IMR-90 (cell line): Measurements from ENCODE around the gene NCOA7. TPM values are rescaled to one million over a fixed set of nuclear protein-coding genes. Genes with fewer than 3 reads are reported as not detected.

Experiments used
- ATAC-seq: fragments of 200-7000 bp; cut with Tn5 transposase; 2 replicates; pipeline ENCODE4 v1.9.1; 2020; ENCODE audit warnings: low read depth, mild to moderate bottlenecking, moderate library complexity
- BruUV-seq: library from RNA; stranded (reverse); fragments of 400-500 nt; replicated peaks from 2 replicates; lab custom pipeline; 2021; lab: Mats Ljungman, UMichigan
- CTCF ChIA-PET: fragments of 300-600 bp; formaldehyde crosslinking; extraction: SDS; loops from one replicate; lab custom pipeline; 2021; ENCODE audit warnings: antibody characterized with exemption; lab: Yijun Ruan, JAX
- POLR2A ChIA-PET: fragments of 300-600 bp; sonication (Branson Sonifier 250); formaldehyde crosslinking; loops from one replicate; lab custom pipeline; 2022; ENCODE audit warnings: antibody characterized with exemption; ENCODE audit not compliant: unreplicated experiment; lab: Charles Lee
- DNase-seq: peaks from one replicate; pipeline ENCODE4 v3.0.0; 2013
- H2AFZ ChIP-seq: replicated peaks from 2 replicates; pipeline ENCODE3; 2013; ENCODE audit warnings: low read length, mild to moderate bottlenecking; ENCODE audit not compliant: poor library complexity
- H2AK5ac ChIP-seq: 2 replicates; pipeline ENCODE4 v1.6.1; 2013; ENCODE audit warnings: low read depth, low read length, inconsistent platforms
- H2AK9ac ChIP-seq: replicated peaks from 2 replicates; pipeline ENCODE3; 2013; ENCODE audit warnings: mild to moderate bottlenecking, low read depth, low read length, moderate library complexity; ENCODE audit not compliant: poor library complexity
- H2BK120ac ChIP-seq: 2 replicates; pipeline ENCODE4 v1.6.1; 2013; ENCODE audit warnings: low read depth, low read length, inconsistent platforms
- H2BK15ac ChIP-seq: 3 replicates; pipeline ENCODE4 v1.6.1; 2013; ENCODE audit warnings: low read depth, low read length, inconsistent platforms
- H2BK20ac ChIP-seq: 2 replicates; pipeline ENCODE4 v1.6.1; 2013; ENCODE audit warnings: low read depth, mild to moderate bottlenecking, inconsistent platforms, low read length, moderate library complexity
- H2BK5ac ChIP-seq: 2 replicates; pipeline ENCODE4 v1.6.1; 2013; ENCODE audit warnings: mild to moderate bottlenecking, low read depth, low read length, inconsistent platforms; ENCODE audit not compliant: poor library complexity, severe bottlenecking
- H3K14ac ChIP-seq: replicated peaks from 2 replicates; pipeline ENCODE4 v1.6.1; 2013; ENCODE audit warnings: low read depth, low read length, inconsistent platforms
- H3K18ac ChIP-seq: 2 replicates; pipeline ENCODE4 v1.6.1; 2013; ENCODE audit warnings: low read depth, low read length, control low read depth
- H3K23ac ChIP-seq: 2 replicates; pipeline ENCODE4 v1.6.1; 2013; ENCODE audit warnings: low read depth, low read length, inconsistent platforms
- H3K27ac ChIP-seq: 2 replicates; pipeline ENCODE4 v1.5.1; 2013; ENCODE audit warnings: mild to moderate bottlenecking, control low read depth, low read length; ENCODE audit not compliant: insufficient read depth
- H3K27me3 ChIP-seq: 2 replicates; pipeline ENCODE4 v1.6.1; 2013; ENCODE audit warnings: low read length; ENCODE audit not compliant: control insufficient read depth, insufficient read depth
- H3K36me3 ChIP-seq: 2 replicates; pipeline ENCODE4 v1.6.1; 2013; ENCODE audit warnings: low read length, mixed read lengths; ENCODE audit not compliant: control insufficient read depth, insufficient read depth
- H3K4ac ChIP-seq: 2 replicates; pipeline ENCODE4 v1.6.1; 2013; ENCODE audit warnings: low read depth, low read length, inconsistent platforms
- H3K4me1 ChIP-seq: 2 replicates; pipeline ENCODE4 v1.6.1; 2013; ENCODE audit warnings: low read length, mixed read lengths; ENCODE audit not compliant: control insufficient read depth, insufficient read depth
- H3K4me2 ChIP-seq: 2 replicates; pipeline ENCODE4 v1.6.1; 2013; ENCODE audit warnings: low read depth, mild to moderate bottlenecking, control low read depth, low read length, moderate library complexity
- H3K4me3 ChIP-seq: 2 replicates; pipeline ENCODE4 v1.5.1; 2013; ENCODE audit warnings: low read depth, mild to moderate bottlenecking, control low read depth, low read length, moderate library complexity; ENCODE audit not compliant: insufficient read depth
- H3K56ac ChIP-seq: 2 replicates; pipeline ENCODE4 v1.6.1; 2013; ENCODE audit warnings: low read length, inconsistent platforms; ENCODE audit not compliant: insufficient read depth; ENCODE audit errors: extremely low read depth
- H3K79me1 ChIP-seq, 2 experiments: 2 replicates each; pipeline ENCODE4 v1.6.1; 2013; ENCODE audit warnings: low read length in 2 of 2, inconsistent platforms in 1 of 2, low read depth in 1 of 2
- H3K9ac ChIP-seq: 2 replicates; pipeline ENCODE4 v1.6.1; 2013; ENCODE audit warnings: low read depth, low read length, control low read depth
- H3K9me1 ChIP-seq: 2 replicates; pipeline ENCODE4 v1.6.1; 2013; ENCODE audit warnings: low read length, inconsistent platforms; ENCODE audit not compliant: insufficient read depth
- H3K9me3 ChIP-seq: 2 replicates; pipeline ENCODE4 v1.6.1; 2013; ENCODE audit warnings: low read length; ENCODE audit not compliant: control insufficient read depth, insufficient read depth
- H4K20me1 ChIP-seq: 2 replicates; pipeline ENCODE4 v1.6.1; 2013; ENCODE audit warnings: low read length, inconsistent platforms; ENCODE audit not compliant: insufficient read depth
- H4K5ac ChIP-seq: 2 replicates; pipeline ENCODE4 v1.6.1; 2013; ENCODE audit warnings: mild to moderate bottlenecking, low read depth, low read length, control low read depth
- H4K8ac ChIP-seq, 2 experiments: 2 replicates each; pipeline ENCODE4 v1.6.1; 2013; ENCODE audit warnings: low read depth in 2 of 2, low read length in 2 of 2, control low read depth in 1 of 2, inconsistent platforms in 1 of 2
- H4K91ac ChIP-seq: 2 replicates; pipeline ENCODE4 v1.6.1; 2013; ENCODE audit warnings: low read depth, low read length, inconsistent platforms; ENCODE audit not compliant: insufficient read depth
- BHLHE40 ChIP-seq: fragments of 150-350 bp; IDR thresholded peaks from 2 replicates; pipeline ENCODE4 v1.6.1; 2016; ENCODE audit warnings: mild to moderate bottlenecking, low read depth, low read length
- CEBPB ChIP-seq: IDR thresholded peaks from 2 replicates; pipeline ENCODE4 v1.6.1; 2012; ENCODE audit warnings: low read depth, low read length, improper control_type of control experiment
- WGBS, 2 experiments: methylation state at CpG; one replicate each; pipeline versions ENCODE4 v1.1.5 to v1.1.7; 2013; ENCODE audit warnings: missing lambda C conversion rate in 2 of 2; ENCODE audit not compliant: insufficient read length in 1 of 2; ENCODE audit errors: extremely low coverage in 2 of 2; 5-methylcytosine and 5-hydroxymethylcytosine counted together
- dilution Hi-C: fragments of 300-500 bp; cut with HindIII; formaldehyde crosslinking; loops from one replicate; pipeline ENCODE4 v1.14.3; 2018; ENCODE audit warnings: low sequenced_read_pairs; ENCODE audit not compliant: unreplicated experiment
- in situ Hi-C: fragments of 300-500 bp; cut with MboI; formaldehyde crosslinking; loops from 3 replicates; pipeline ENCODE4 v1.14.3; 2019; ENCODE audit warnings: low sequenced_read_pairs, inconsistent platforms, mixed read lengths
- intact Hi-C: fragments of 100-400 bp; cut with micrococcal nuclease; formaldehyde crosslinking; loops from 2 replicates; pipeline ENCODE4 v1.10.0; 2022
- polyA plus RNA-seq, 3 experiments: library from polyadenylated mRNA; depleted of rRNA; stranded (reverse); fragments of >200 nt; gene quantifications; 2 replicates each; pipeline ENCODE4 v1.2.3, GENCODE V29; 2012; ENCODE audit warnings: low replicate concordance in 1 of 3
- total RNA-seq: library from RNA; depleted of rRNA; stranded (reverse); fragments of >200 nt; gene quantifications from 2 replicates; pipeline ENCODE4 v1.2.3, GENCODE V29; 2012

The NCOA7 gene
- total and polyA plus RNA-seq, 2 of the 4 experiments (the other 2 are of a cell fraction): 12.6 to 12.9 TPM

DNA sequence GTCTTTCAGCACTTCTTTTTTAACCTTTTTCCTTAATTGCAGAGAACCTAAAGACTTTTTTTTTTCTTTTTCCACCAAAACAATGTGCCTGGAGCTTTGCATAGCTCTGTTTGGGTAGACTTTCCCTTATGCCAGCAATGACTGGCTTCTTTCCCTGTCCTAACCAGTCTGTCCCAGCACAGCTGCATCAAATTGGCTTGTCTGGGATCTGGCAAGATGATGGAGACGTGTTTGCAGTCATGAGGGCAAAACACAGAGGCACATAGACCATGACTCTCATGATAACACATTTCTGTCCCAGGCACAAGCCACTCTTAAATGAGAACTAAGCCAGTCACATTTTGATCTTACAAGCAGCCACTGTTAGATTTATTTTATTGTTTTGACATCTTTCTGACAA lies 24.8 kb upstream of the NCOA7 start:
- CTCF ChIA-PET: interaction anchor here (0.7 kb wide), 1 partner anchor 11 kb away, joined by 3 read pairs; no protein-coding TSS in a partner anchor
- no peak overlapping the region for H3K9ac ChIP-seq
- H3K56ac ChIP-seq: no peak overlapping the region
- ATAC-seq (no peak), DNase-seq (no peak)
- H4K91ac ChIP-seq: no peak overlapping the region
- no peaks in the 10 kb centered on the region for H3K79me1 ChIP-seq
- H4K5ac ChIP-seq: no peak overlapping the region
- no TSS peak for BruUV-seq
- H4K8ac ChIP-seq: no peak overlapping the region
- peaks cover 17% of the 10 kb centered on the region for H3K27me3 ChIP-seq
- no peak overlapping the region for H2AK9ac ChIP-seq
- no peak overlapping the region for H2AFZ ChIP-seq
- no peaks in the 10 kb centered on the region for H3K9me3 ChIP-seq
- no peak overlapping the region for H3K4me2 ChIP-seq
- no CpG with 5 or more reads among the region's 1 CpG for WGBS, 2 experiments
- no peak overlapping the region for H3K23ac ChIP-seq
- POLR2A ChIA-PET: no interaction called here
- H2BK120ac ChIP-seq: no peak overlapping the region
- no peak overlapping the region for H3K27ac ChIP-seq
- no peak overlapping the region for H2BK20ac ChIP-seq
- no peak for TF ChIP-seq CEBPB
- TF ChIP-seq BHLHE40: no peak
- in situ Hi-C loops: loop anchor here (5.0 to 25.0 kb wide), 3 partner anchors 454 to 894 kb away; partner anchors contain the start of gene TPD52L1
- no peak overlapping the region for H2BK5ac ChIP-seq
- intact Hi-C loops: loop anchor here (5.0 kb wide), 2 partner anchors 609 to 899 kb away; no protein-coding TSS in a partner anchor
- no peaks in the 10 kb centered on the region for H3K4me1 ChIP-seq
- no peak overlapping the region for H3K14ac ChIP-seq
- H3K36me3 ChIP-seq: no peaks in the 10 kb centered on the region
- dilution Hi-C loops: no loop called here
- H2BK15ac ChIP-seq: no peak overlapping the region
- no peak overlapping the region for H3K18ac ChIP-seq
- H3K4ac ChIP-seq: no peak overlapping the region
- no peak overlapping the region for H3K4me3 ChIP-seq
- no peak overlapping the region for H2AK5ac ChIP-seq
- no peaks in the 10 kb centered on the region for H3K9me1 ChIP-seq
- no peaks in the 10 kb centered on the region for H4K20me1 ChIP-seq
